NT2/D1 (cell line): ENCODE data around the gene KLK10.

Experiments used
- SUZ12 ChIP-seq: IDR thresholded peaks from 2 replicates; pipeline ENCODE4 v1.6.1; 2011; ENCODE audit not compliant: insufficient read length, insufficient read depth; ENCODE audit errors: extremely low read depth
- YY1 ChIP-seq: IDR thresholded peaks from 2 replicates; pipeline ENCODE4 v1.6.1; 2011; ENCODE audit not compliant: insufficient read length, insufficient read depth
- ZNF274 ChIP-seq: IDR thresholded peaks from 2 replicates; pipeline ENCODE4 v1.6.1; 2011; ENCODE audit warnings: mild to moderate bottlenecking, low read depth, low read length

GRCh38 chr19:50968716-50969412 lies 50.6 kb downstream of the KLK10 start:
- TF ChIP-seq YY1 (no peak), ZNF274 (no peak), SUZ12 (no peak)
